Measurements from ENCODE around the gene BICD2.

The BICD2 gene

GRCh38 chr9:92754091-92754745 lies 10.4 kb downstream of the BICD2 start:
- Histone ChIP-seq H3K9me3 (ENCODE audit: severe bottlenecking) (peaks cover 2% of the 10 kb centered on the region), H3K4me1 (ENCODE audit: insufficient read depth, poor library complexity, severe bottlenecking) (peaks cover 3% of the 10 kb centered on the region), H3K4me3 (ENCODE audit: severe bottlenecking) (no peak overlapping the region), H3K27me3 (ENCODE audit: insufficient read depth, poor library complexity, severe bottlenecking) (no peaks in the 10 kb centered on the region), H3K27ac (ENCODE audit: poor library complexity, severe bottlenecking) (no peak overlapping the region), H3K36me3 (ENCODE audit: low read depth) (no peaks in the 10 kb centered on the region)
- TF ChIP-seq CTCF (IDR thresholded peaks at IDR 0.05; ENCODE audit: poor library complexity, severe bottlenecking), result no peak
- DNase-seq (ENCODE audit: low spot score) (no peak), ATAC-seq (ENCODE audit: low read depth) (no peak)

- Histone ChIP-seq H3K4me3 (ENCODE audit: severe bottlenecking) (no peak overlapping the region), H3K27ac (ENCODE audit: poor library complexity, severe bottlenecking) (no peak overlapping the region)
Measured at GRCh38 chr9:92752812-92753404, 11.7 kb downstream of the BICD2 start.

GRCh38 chr9:92749934-92750315 lies 14.7 kb downstream of the BICD2 start:
- Histone ChIP-seq H3K4me1 (ENCODE audit: insufficient read depth, poor library complexity, severe bottlenecking) (peaks cover 13% of the 10 kb centered on the region), H3K4me3 (ENCODE audit: severe bottlenecking) (no peak overlapping the region), H3K9me3 (ENCODE audit: severe bottlenecking) (no peaks in the 10 kb centered on the region), H3K27me3 (ENCODE audit: insufficient read depth, poor library complexity, severe bottlenecking) (no peaks in the 10 kb centered on the region), H3K27ac (ENCODE audit: poor library complexity, severe bottlenecking) (no peak overlapping the region), H3K36me3 (ENCODE audit: low read depth) (no peaks in the 10 kb centered on the region)
- ATAC-seq (ENCODE audit: low read depth) (no peak), DNase-seq (ENCODE audit: low spot score) (no peak)
- no peak for TF ChIP-seq CTCF (IDR thresholded peaks at IDR 0.05; ENCODE audit: poor library complexity, severe bottlenecking)

More at GRCh38 chr9:92752812-92753404, 11.7 kb downstream of the BICD2 start:
- DNase-seq (ENCODE audit: low spot score) (no peak), ATAC-seq (ENCODE audit: low read depth) (no peak)
- Histone ChIP-seq H3K9me3 (ENCODE audit: severe bottlenecking) (peaks cover 2% of the 10 kb centered on the region), H3K36me3 (ENCODE audit: low read depth) (no peaks in the 10 kb centered on the region), H3K4me1 (ENCODE audit: insufficient read depth, poor library complexity, severe bottlenecking) (peaks cover 9% of the 10 kb centered on the region), H3K27me3 (ENCODE audit: insufficient read depth, poor library complexity, severe bottlenecking) (no peaks in the 10 kb centered on the region)
- no peak for TF ChIP-seq CTCF (IDR thresholded peaks at IDR 0.05; ENCODE audit: poor library complexity, severe bottlenecking)

GRCh38 chr9:92749071-92749933 lies 15.3 kb downstream of the BICD2 start:
- DNase-seq (ENCODE audit: low spot score) (no peak), ATAC-seq (ENCODE audit: low read depth) (no peak; the same call in 2 of the 3 replicates)
- H3K36me3 ChIP-seq (ENCODE audit: low read depth), result no peaks in the 10 kb centered on the region
- H3K9me3 ChIP-seq (ENCODE audit: severe bottlenecking), result no peaks in the 10 kb centered on the region
- no peak for TF ChIP-seq CTCF (IDR thresholded peaks at IDR 0.05; ENCODE audit: poor library complexity, severe bottlenecking)
- H3K4me3 ChIP-seq (ENCODE audit: severe bottlenecking), result no peak overlapping the region
- no peaks in the 10 kb centered on the region for H3K27me3 ChIP-seq (ENCODE audit: insufficient read depth, poor library complexity, severe bottlenecking)
- peaks cover 13% of the 10 kb centered on the region for H3K4me1 ChIP-seq (ENCODE audit: insufficient read depth, poor library complexity, severe bottlenecking)
- no peak overlapping the region for H3K27ac ChIP-seq (ENCODE audit: poor library complexity, severe bottlenecking)

All from RWPE2 (cell line).